ENCODE data around the gene COMMD4.
"Not testable (repeated sequence)": the region's sequence is repeated elsewhere in the genome, so short reads cannot be mapped to it uniquely, and the experiment has no call there.

Gene COMMD4

GRCh38 chr15:75383986-75384385 is 48.1 kb downstream of the COMMD4 start:
- not testable (repeated sequence) for DNase-seq
